Sigmoid colon (tissue), 7 donors: ENCODE results near the gene PCDHA6. TPM values are rescaled to one million over a fixed set of nuclear protein-coding genes. Genes with fewer than 3 reads are reported as not detected.
"Not testable (repeated sequence)": the region's sequence is repeated elsewhere in the genome, so short reads cannot be mapped to it uniquely, and the experiment has no call there.

Experiments
- DNase-seq: peaks from one replicate; pipeline ENCODE4 v3.0.0-alpha.2; 2019
- H3K27ac ChIP-seq, 4 donors: fragments of 200-600 bp; sonication (generic); one replicate each; pipeline ENCODE4 v1.5.1; 2016 to 2019; ENCODE audit warnings: mild to moderate bottlenecking in 1 of 4
- H3K27me3 ChIP-seq, 3 donors: fragments of 200-600 bp; sonication (generic); one replicate each; pipeline ENCODE4 v1.5.1; 2019; ENCODE audit warnings: mild to moderate bottlenecking in 1 of 3
- H3K36me3 ChIP-seq, 4 donors: fragments of 200-600 bp; sonication (generic); one replicate each; pipeline ENCODE4 v1.5.1; 2016 to 2019
- H3K4me1 ChIP-seq, 4 donors: fragments of 200-600 bp; sonication (generic); one replicate each; pipeline ENCODE4 v1.5.1; 2017 to 2019
- H3K4me3 ChIP-seq, 4 donors: fragments of 200-600 bp; sonication (generic); one replicate each; pipeline ENCODE4 v1.5.1; 2017 to 2019; ENCODE audit warnings: mild to moderate bottlenecking in 2 of 4, moderate library complexity in 1 of 4
- H3K9me3 ChIP-seq, 4 donors: fragments of 200-600 bp in 3 of 4; sonication (generic) in 3 of 4; one replicate each; pipeline versions ENCODE4 v1.5.1 to v1.6.1; 2013 to 2019
- EP300 ChIP-seq, 4 donors: sonication (generic); formaldehyde crosslinking; IDR thresholded peaks; one replicate each; pipeline ENCODE4 v1.6.1; 2017; ENCODE audit warnings: antibody characterized with exemption in 4 of 4
- POLR2A ChIP-seq, 2 donors: fragments of 450-650 bp; IDR thresholded peaks; one replicate each; pipeline ENCODE4 v1.6.1; 2016; ENCODE audit warnings: antibody characterized with exemption in 2 of 2, mild to moderate bottlenecking in 2 of 2, moderate library complexity in 2 of 2
- POLR2AphosphoS5 ChIP-seq, 4 donors: sonication (generic); formaldehyde crosslinking; IDR thresholded peaks; one replicate each; pipeline ENCODE4 v1.6.1; 2017; ENCODE audit warnings: antibody characterized with exemption in 4 of 4
- WGBS, 2 donors: extraction: QIAGEN DNeasy Blood & Tissue Kit; methylation state at CpG; one replicate each; pipeline ENCODE4 v1.1.7; 2013; 5-methylcytosine and 5-hydroxymethylcytosine counted together
- intact Hi-C: fragments of 100-400 bp; cut with DNase I; formaldehyde crosslinking; loops from one replicate; pipeline ENCODE4 v1.15.1; 2023
- polyA plus RNA-seq, 3 donors: library from polyadenylated mRNA; stranded (reverse); fragments of 200-250 nt; gene quantifications; one replicate each; pipeline ENCODE4 v1.2.3, GENCODE V29; 2013
- total RNA-seq, 4 donors: library from RNA; depleted of rRNA; stranded (reverse); fragments of >200 nt; gene quantifications; one replicate each; pipeline ENCODE4 v1.1.0, GENCODE V29; 2016
- TF ChIP-seq, protein P1 (sequence below), 4 experiments: fragments of 450-650 bp in 3 of 4; fragments of 200-600 bp in 1 of 4; IDR thresholded peaks; one replicate each; pipeline ENCODE4 v1.5.1; 2016 to 2019; ENCODE audit warnings: antibody characterized with exemption in 4 of 4, mild to moderate bottlenecking in 3 of 4, moderate library complexity in 2 of 4
- donor health status: healthy with polysubstance abuse.
- donor health status: Bipolar disorder and iron deficiency.
- donor health status: healthy.

The PCDHA6 gene
- total and polyA plus RNA-seq, 7 donors = 0.16 to 2.2 (median 0.71) TPM; not detected in 2

GRCh38 chr5:140808889-140809291 is 18.9 kb upstream of the PCDHA6 start:
- no peak overlapping the region for H3K4me3 ChIP-seq
- 73 to 87% methylated on average over 43 of the region's 43 CpGs for WGBS, 2 donors
- no peak overlapping the region for H3K27ac ChIP-seq
- no peaks in the 10 kb centered on the region for H3K36me3 ChIP-seq
- TF ChIP-seq POLR2A (IDR thresholded peaks at IDR 0.05) = no peak
- TF ChIP-seq EP300 (IDR thresholded peaks at IDR 0.05) = no peak
- TF ChIP-seq, protein P1, sequence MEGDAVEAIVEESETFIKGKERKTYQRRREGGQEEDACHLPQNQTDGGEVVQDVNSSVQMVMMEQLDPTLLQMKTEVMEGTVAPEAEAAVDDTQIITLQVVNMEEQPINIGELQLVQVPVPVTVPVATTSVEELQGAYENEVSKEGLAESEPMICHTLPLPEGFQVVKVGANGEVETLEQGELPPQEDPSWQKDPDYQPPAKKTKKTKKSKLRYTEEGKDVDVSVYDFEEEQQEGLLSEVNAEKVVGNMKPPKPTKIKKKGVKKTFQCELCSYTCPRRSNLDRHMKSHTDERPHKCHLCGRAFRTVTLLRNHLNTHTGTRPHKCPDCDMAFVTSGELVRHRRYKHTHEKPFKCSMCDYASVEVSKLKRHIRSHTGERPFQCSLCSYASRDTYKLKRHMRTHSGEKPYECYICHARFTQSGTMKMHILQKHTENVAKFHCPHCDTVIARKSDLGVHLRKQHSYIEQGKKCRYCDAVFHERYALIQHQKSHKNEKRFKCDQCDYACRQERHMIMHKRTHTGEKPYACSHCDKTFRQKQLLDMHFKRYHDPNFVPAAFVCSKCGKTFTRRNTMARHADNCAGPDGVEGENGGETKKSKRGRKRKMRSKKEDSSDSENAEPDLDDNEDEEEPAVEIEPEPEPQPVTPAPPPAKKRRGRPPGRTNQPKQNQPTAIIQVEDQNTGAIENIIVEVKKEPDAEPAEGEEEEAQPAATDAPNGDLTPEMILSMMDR (IDR thresholded peaks at IDR 0.05) = no peak
- no peak for TF ChIP-seq POLR2AphosphoS5 (IDR thresholded peaks at IDR 0.05)
- intact Hi-C loops = loop anchor here (5.0 kb wide), 1 partner anchor 233 kb away; no protein-coding TSS in a partner anchor
- H3K27me3 ChIP-seq = peaks cover 0 to 19% (median 0%) of the 10 kb centered on the region in 3 donors
- no peak for DNase-seq
- peaks cover 0 to 17% (median 9%) of the 10 kb centered on the region in 4 donors for H3K9me3 ChIP-seq
- no peaks in the 10 kb centered on the region for H3K4me1 ChIP-seq

GRCh38 chr5:140821375-140822280 is 6.1 kb upstream of the PCDHA6 start, which contains the start of gene PCDHA5:
TSS of gene PCDHA5 (plus strand) at chr5:140821613.
- H3K9me3 ChIP-seq = peaks cover under 1 to 18% (median 5%) of the 10 kb centered on the region in 4 donors
- peak within 1 kb of the TSS in 1 of 4 donors; percentile 6 for H3K4me3 ChIP-seq
- WGBS, 2 donors = 36 to 62% methylated on average over 39 of the region's 39 CpGs

DNA sequence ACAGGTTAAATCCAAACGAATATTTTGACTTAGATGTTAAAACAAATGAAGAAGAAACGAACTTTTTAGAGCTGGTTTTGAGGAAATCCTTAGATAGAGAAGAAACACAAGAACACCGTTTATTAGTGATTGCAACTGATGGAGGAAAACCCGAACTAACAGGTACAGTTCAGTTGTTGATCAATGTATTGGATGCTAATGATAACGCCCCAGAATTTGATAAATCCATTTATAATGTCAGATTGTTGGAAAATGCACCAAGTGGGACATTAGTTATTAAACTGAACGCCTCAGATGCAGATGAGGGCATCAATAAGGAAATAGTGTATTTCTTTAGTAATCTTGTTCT is 5.5 kb upstream of the PCDHA6 start:
- Histone ChIP-seq H3K9me3 (peaks cover 0 to 18% (median 5%) of the 10 kb centered on the region in 4 donors), H3K36me3 (no peaks in the 10 kb centered on the region), H3K27ac (no peak overlapping the region), H3K4me3 (no peak overlapping the region), H3K27me3 (peaks cover 0 to 66% (median 2%) of the 10 kb centered on the region in 3 donors), H3K4me1 (no peaks in the 10 kb centered on the region)
- intact Hi-C loops = no loop called here
- TF ChIP-seq, protein P1 (IDR thresholded peaks at IDR 0.05) = no peak
- TF ChIP-seq POLR2AphosphoS5 (IDR thresholded peaks at IDR 0.05) (no peak), POLR2A (IDR thresholded peaks at IDR 0.05) (no peak)
- 30 to 35% methylated on average over 6 of the region's 6 CpGs for WGBS, 2 donors
- no peak for DNase-seq

More at GRCh38 chr5:140821375-140822280, 6.1 kb upstream of the PCDHA6 start, which contains the start of gene PCDHA5:
- no peaks in the 10 kb centered on the region for H3K4me1 ChIP-seq
- H3K27me3 ChIP-seq = peaks cover 0 to 60% (median 2%) of the 10 kb centered on the region in 3 donors
- DNase-seq = no peak
- no peak within 1 kb of the TSS for H3K27ac ChIP-seq
- TF ChIP-seq POLR2AphosphoS5 (IDR thresholded peaks at IDR 0.05) = no peak
- no peak for TF ChIP-seq EP300 (IDR thresholded peaks at IDR 0.05)
- TF ChIP-seq, protein P1 (IDR thresholded peaks at IDR 0.05) = peak in 1 of 4 experiments; percentile 27
- no peaks in the 10 kb centered on the region for H3K36me3 ChIP-seq
- intact Hi-C loops = no loop called here

GRCh38 chr5:140822969-140823368 is 4.8 kb upstream of the PCDHA6 start:
- intact Hi-C loops, H3K4me3 ChIP-seq, H3K36me3 ChIP-seq, H3K4me1 ChIP-seq, H3K27ac ChIP-seq: not testable (repeated sequence)
- Histone ChIP-seq H3K27me3 (peaks cover 0 to 73% (median 2%) of the 10 kb centered on the region in 3 donors), H3K9me3 (peaks cover 0 to 18% (median 6%) of the 10 kb centered on the region in 4 donors)
- peak; percentile 53 for DNase-seq
- 62 to 83% methylated on average over 48 of the region's 48 CpGs for WGBS, 2 donors

- WGBS, 2 donors = 63 to 85% methylated on average over 38 of the region's 38 CpGs
- H3K9me3 ChIP-seq = peaks cover 0 to 21% (median 8%) of the 10 kb centered on the region in 4 donors
- H3K36me3 ChIP-seq = no peaks in the 10 kb centered on the region
- H3K4me1 ChIP-seq = no peaks in the 10 kb centered on the region
- DNase-seq = peak; percentile 48
- intact Hi-C loops = no loop called here
- TF ChIP-seq, protein P1 (IDR thresholded peaks at IDR 0.05) = no peak
- TF ChIP-seq POLR2AphosphoS5 (IDR thresholded peaks at IDR 0.05) = no peak
- TF ChIP-seq EP300 (IDR thresholded peaks at IDR 0.05) = no peak
- TF ChIP-seq POLR2A (IDR thresholded peaks at IDR 0.05) = no peak
- no peak overlapping the region for H3K27ac ChIP-seq
- H3K27me3 ChIP-seq = peaks cover 0 to 78% (median 2%) of the 10 kb centered on the region in 3 donors
- H3K4me3 ChIP-seq = no peak overlapping the region
These were observed 4.3 kb upstream of the PCDHA6 start for GRCh38 chr5:140823475-140823874.
